K562 (cell line): ENCODE results near the gene EPHX1. TPM values are rescaled to one million over a fixed set of nuclear protein-coding genes. Genes with fewer than 3 reads are reported as not detected.

ENCODE experiments used
- CC2D1A ChIP-seq: fragments of 450-650 bp; IDR thresholded peaks from 2 replicates; pipeline ENCODE4 v1.6.1; 2017; ENCODE audit warnings: mild to moderate bottlenecking
- E2F6 ChIP-seq, 2 experiments: IDR thresholded peaks; 2 replicates each; pipeline ENCODE4 v1.6.1; 2011; ENCODE audit warnings: borderline replicate concordance in 1 of 2, control low read depth in 1 of 2, low read depth in 1 of 2, low read length in 1 of 2, mild to moderate bottlenecking in 1 of 2, mixed read lengths in 1 of 2, moderate library complexity in 1 of 2; ENCODE audit not compliant: insufficient read depth in 1 of 2, insufficient read length in 1 of 2, poor library complexity in 1 of 2, severe bottlenecking in 1 of 2; ENCODE audit errors: extremely low read depth in 1 of 2
- GTF2A2 ChIP-seq: IDR thresholded peaks from 2 replicates; pipeline ENCODE4 v1.6.1; 2016; ENCODE audit warnings: mild to moderate bottlenecking, missing genetic modification characterization, missing compliant biosample characterization
- PML ChIP-seq: IDR thresholded peaks from 2 replicates; pipeline ENCODE4 v1.6.1; 2012; ENCODE audit warnings: low read length, inconsistent platforms
- REST ChIP-seq, 2 experiments: fragments of 450-650 bp; formaldehyde crosslinking in 1 of 2; IDR thresholded peaks; 2 replicates each; pipeline versions ENCODE4 v1.4.0 to v1.6.1; 2014 to 2020; ENCODE audit warnings: mild to moderate bottlenecking in 2 of 2, borderline replicate concordance in 1 of 2, low read depth in 1 of 2
- SP1 ChIP-seq: sonication (generic); formaldehyde crosslinking; IDR thresholded peaks from 2 replicates; pipeline ENCODE4 v1.8.1; 2022; ENCODE audit warnings: mild to moderate bottlenecking, missing genetic modification reagents
- U2AF2 ChIP-seq: fragments of 200-400 bp; formaldehyde crosslinking; optimal IDR thresholded peaks from 2 replicates; pipeline ENCODE3; 2017; ENCODE audit warnings: low read depth, mild to moderate bottlenecking, low read length
- XRCC5 ChIP-seq: fragments of 200-400 bp; formaldehyde crosslinking; IDR thresholded peaks from 2 replicates; pipeline ENCODE4 v1.6.1; 2017; ENCODE audit warnings: low read depth, mild to moderate bottlenecking, low read length
- YBX1 ChIP-seq: fragments of 450-650 bp; IDR thresholded peaks from 2 replicates; pipeline ENCODE4 v1.7.1; 2016; ENCODE audit warnings: mild to moderate bottlenecking
- ZBTB33 ChIP-seq: sonication (generic); formaldehyde crosslinking; IDR thresholded peaks from 2 replicates; pipeline ENCODE4 v1.8.1; 2023; ENCODE audit warnings: mild to moderate bottlenecking, missing genetic modification reagents
- ZBTB5 ChIP-seq: fragments of 450-650 bp; IDR thresholded peaks from 2 replicates; pipeline ENCODE4 v1.6.1; 2017; ENCODE audit warnings: antibody characterized with exemption
- ZNF124 ChIP-seq: sonication (generic); formaldehyde crosslinking; IDR thresholded peaks from 2 replicates; pipeline ENCODE4 v1.8.1; 2022; ENCODE audit warnings: missing genetic modification reagents
- ZNF184 ChIP-seq: sonication (generic); formaldehyde crosslinking; IDR thresholded peaks from 2 replicates; pipeline ENCODE4 v1.5.0; 2020; ENCODE audit warnings: missing genetic modification reagents
- polyA plus RNA-seq, 8 experiments: library from polyadenylated mRNA; depleted of rRNA in 4 of 8; stranded (reverse) in 5 of 8; unstranded in 3 of 8; fragments of >200 nt; fragmentation: Nextera tagmentation in 2 of 8; fragmentation: Illumina TruSeq in 1 of 8; extraction: Ambion mirVana in 2 of 8; extraction: Trizol in 1 of 8; gene quantifications; 2 replicates each; pipeline versions ENCODE4 v1.2.1 to v1.2.3, GENCODE V29; 2011 to 2014; ENCODE audit warnings: inconsistent platforms in 1 of 8, missing spikeins in 1 of 8
- total RNA-seq, 7 experiments: library from RNA; depleted of rRNA in 6 of 7; stranded (reverse); fragments of >200 nt in 6 of 7; fragmentation: Illumina TruSeq in 2 of 7; extraction: Trizol in 2 of 7; gene quantifications; 2 replicates each; pipeline versions ENCODE4 v1.2.1 to v1.2.3, GENCODE V29; 2011 to 2021; ENCODE audit warnings: low replicate concordance in 1 of 7

The EPHX1 gene
- total and polyA plus RNA-seq, 9 of the 15 experiments (the other 6 are each of a cell fraction or from before 2014, with no cell fraction given) = 0.21 to 27.0 (median 6.7) TPM

- peak; percentile 50 for TF ChIP-seq ZBTB33 (CRISPR knock-in tag)
- peak; percentile 79 for TF ChIP-seq REST (IDR thresholded peaks at IDR 0.05; ENCODE audit: borderline replicate concordance)
- TF ChIP-seq REST (CRISPR knock-in tag; IDR thresholded peaks at IDR 0.05; ENCODE audit: low read depth) = no peak
- TF ChIP-seq CC2D1A = peak; percentile 74
- 0 out of 2 replicates have a peak, but pooled peaks have one; percentile 28 for TF ChIP-seq PML
- no peak for TF ChIP-seq ZNF124 (CRISPR knock-in tag)
- TF ChIP-seq ZBTB5 = no peak
- TF ChIP-seq ZNF184 (CRISPR knock-in tag) = no peak
- peak; percentile 73; the same call in 1 of the 2 replicates for TF ChIP-seq XRCC5
- no peak for TF ChIP-seq U2AF2
- TF ChIP-seq GTF2A2 (tag) = no peak
- TF ChIP-seq YBX1 = no peak
- TF ChIP-seq E2F6 (IDR thresholded peaks at IDR 0.05; ENCODE audit: borderline replicate concordance in 1 of 2, extremely low read depth in 1 of 2, insufficient read depth in 1 of 2, insufficient read length in 1 of 2, low read depth in 1 of 2, low read length in 1 of 2, poor library complexity in 1 of 2, severe bottlenecking in 1 of 2) = peak in 1 of 2 experiments; percentile 14
- TF ChIP-seq SP1 (CRISPR knock-in tag) = peak; percentile 91
These were observed 35.8 kb downstream of the EPHX1 start (continued) for GRCh38 chr1:225845571-225846259.
